ENCODE measurements around the gene ARID1A.

Gene ARID1A

DNA sequence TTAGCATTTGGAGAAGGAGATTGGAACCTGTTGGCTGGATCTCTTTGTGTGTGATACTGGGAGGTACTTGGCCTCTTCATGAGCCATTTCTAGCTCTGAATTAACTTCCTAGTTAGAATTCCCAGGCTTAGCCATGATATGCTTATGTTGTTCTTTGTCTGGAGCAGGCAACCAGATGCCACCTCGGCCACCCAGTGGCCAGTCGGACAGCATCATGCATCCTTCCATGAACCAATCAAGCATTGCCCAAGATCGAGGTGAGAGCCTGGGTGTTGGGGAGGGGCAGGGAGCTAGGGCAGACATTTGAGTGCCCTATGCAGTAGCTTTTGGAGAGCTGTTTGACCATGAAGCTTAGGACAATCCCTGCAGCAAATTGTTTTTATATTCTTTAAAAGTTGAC lies 65.4 kb downstream of the ARID1A start:
- H3K4me3 ChIP-seq (ENCODE audit: low read depth, low read length) = no peak overlapping the region
- TF ChIP-seq, protein P1, sequence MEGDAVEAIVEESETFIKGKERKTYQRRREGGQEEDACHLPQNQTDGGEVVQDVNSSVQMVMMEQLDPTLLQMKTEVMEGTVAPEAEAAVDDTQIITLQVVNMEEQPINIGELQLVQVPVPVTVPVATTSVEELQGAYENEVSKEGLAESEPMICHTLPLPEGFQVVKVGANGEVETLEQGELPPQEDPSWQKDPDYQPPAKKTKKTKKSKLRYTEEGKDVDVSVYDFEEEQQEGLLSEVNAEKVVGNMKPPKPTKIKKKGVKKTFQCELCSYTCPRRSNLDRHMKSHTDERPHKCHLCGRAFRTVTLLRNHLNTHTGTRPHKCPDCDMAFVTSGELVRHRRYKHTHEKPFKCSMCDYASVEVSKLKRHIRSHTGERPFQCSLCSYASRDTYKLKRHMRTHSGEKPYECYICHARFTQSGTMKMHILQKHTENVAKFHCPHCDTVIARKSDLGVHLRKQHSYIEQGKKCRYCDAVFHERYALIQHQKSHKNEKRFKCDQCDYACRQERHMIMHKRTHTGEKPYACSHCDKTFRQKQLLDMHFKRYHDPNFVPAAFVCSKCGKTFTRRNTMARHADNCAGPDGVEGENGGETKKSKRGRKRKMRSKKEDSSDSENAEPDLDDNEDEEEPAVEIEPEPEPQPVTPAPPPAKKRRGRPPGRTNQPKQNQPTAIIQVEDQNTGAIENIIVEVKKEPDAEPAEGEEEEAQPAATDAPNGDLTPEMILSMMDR (IDR thresholded peaks at IDR 0.05; ENCODE audit: low read depth, low read length) = no peak

GRCh38 chr1:26767714-26768113 lies 71.9 kb downstream of the ARID1A start:
- TF ChIP-seq, protein P1 (IDR thresholded peaks at IDR 0.05; ENCODE audit: low read depth, low read length) = no peak
- no peak overlapping the region for H3K4me3 ChIP-seq (ENCODE audit: low read depth, low read length)

DNA sequence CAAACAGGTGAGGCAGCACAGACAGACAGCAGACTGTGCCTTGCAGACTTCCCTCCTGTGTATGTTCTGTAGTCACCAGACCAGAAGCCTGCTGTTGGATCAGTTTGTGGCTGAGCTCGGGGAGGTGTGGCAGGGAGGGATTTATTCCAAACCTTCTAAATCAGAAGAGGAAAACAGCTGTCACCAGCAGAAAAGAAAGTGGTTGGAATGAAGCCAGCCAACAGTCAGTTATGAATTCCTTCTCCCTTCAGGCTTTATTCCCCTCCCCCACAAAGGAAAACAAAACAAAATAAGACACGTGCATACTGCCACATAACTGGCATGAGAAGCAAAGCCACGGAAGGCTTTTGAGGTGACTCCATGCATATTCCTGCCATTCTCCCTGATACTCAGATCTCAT lies 72.9 kb downstream of the ARID1A start:
- H3K4me3 ChIP-seq (ENCODE audit: low read depth, low read length) = no peak overlapping the region
- TF ChIP-seq, protein P1 (IDR thresholded peaks at IDR 0.05; ENCODE audit: low read depth, low read length) = no peak

GRCh38 chr1:26771285-26771642 lies 75.4 kb downstream of the ARID1A start:
- H3K4me3 ChIP-seq (ENCODE audit: low read depth, low read length) = no peak overlapping the region
- TF ChIP-seq, protein P1 (IDR thresholded peaks at IDR 0.05; ENCODE audit: low read depth, low read length) = no peak

- no peak overlapping the region for H3K4me3 ChIP-seq (ENCODE audit: low read depth, low read length)
These were observed 76.0 kb downstream of the ARID1A start for GRCh38 chr1:26771643-26772321.

GRCh38 chr1:26772687-26773086 lies 76.9 kb downstream of the ARID1A start:
- no peak overlapping the region for H3K4me3 ChIP-seq (ENCODE audit: low read depth, low read length)
- TF ChIP-seq, protein P1 (IDR thresholded peaks at IDR 0.05; ENCODE audit: low read depth, low read length) = no peak

More at GRCh38 chr1:26771643-26772321, 76.0 kb downstream of the ARID1A start:
- TF ChIP-seq, protein P1 (IDR thresholded peaks at IDR 0.05; ENCODE audit: low read depth, low read length) = no peak

GRCh38 chr1:26774462-26774861 lies 78.6 kb downstream of the ARID1A start:
- TF ChIP-seq, protein P1 (IDR thresholded peaks at IDR 0.05; ENCODE audit: low read depth, low read length) = no peak
- no peak overlapping the region for H3K4me3 ChIP-seq (ENCODE audit: low read depth, low read length)
